ENCODE data around the gene SLC13A5.
"Not testable (repeated sequence)": the region's sequence is repeated elsewhere in the genome, so short reads cannot be mapped to it uniquely, and the experiment has no call there.

SLC13A5 gene

GRCh38 chr17:6658411-6658810, 54.8 kb downstream of the SLC13A5 start:
- not testable (repeated sequence) for DNase-seq

DNA sequence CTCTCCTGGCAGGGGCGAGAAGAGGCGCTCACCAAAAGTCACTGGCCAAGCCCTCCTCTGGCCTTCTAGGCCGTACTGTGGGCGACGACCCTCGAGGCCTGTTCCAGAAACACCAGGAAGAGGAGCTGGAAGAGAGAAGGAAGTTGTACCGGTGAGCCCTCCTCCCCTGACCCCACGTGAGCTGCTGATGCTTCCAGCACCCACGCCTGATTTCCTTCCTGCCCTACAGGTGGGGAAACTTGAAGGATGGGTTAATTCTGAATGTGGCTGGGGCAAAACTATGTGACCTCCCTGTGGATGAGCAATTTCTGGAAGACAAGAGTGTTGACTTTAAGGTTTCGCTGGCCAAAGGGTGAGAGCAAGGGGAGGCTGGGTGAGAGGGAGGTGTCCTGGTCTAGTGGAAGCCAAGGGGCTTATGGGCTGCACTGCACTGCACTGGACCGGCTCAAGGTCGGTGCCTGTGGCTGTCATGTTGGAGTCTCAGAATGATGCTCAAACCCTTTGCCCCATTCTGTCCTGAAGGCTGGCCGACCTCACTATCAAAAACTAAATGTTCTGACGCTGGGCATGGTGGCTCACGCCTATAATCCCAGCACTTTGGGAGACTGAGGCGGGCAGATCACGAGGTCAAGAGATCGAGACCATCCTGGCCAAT, 55.4 kb downstream of the SLC13A5 start:
- DNase-seq = no peak

- peak; percentile 68 to 73 for DNase-seq
Observed at GRCh38 chr17:6656797-6657632, 56.2 kb downstream of the SLC13A5 start.

- DNase-seq = not testable (repeated sequence)
Observed at GRCh38 chr17:6655732-6656361, 57.3 kb downstream of the SLC13A5 start.

DNA sequence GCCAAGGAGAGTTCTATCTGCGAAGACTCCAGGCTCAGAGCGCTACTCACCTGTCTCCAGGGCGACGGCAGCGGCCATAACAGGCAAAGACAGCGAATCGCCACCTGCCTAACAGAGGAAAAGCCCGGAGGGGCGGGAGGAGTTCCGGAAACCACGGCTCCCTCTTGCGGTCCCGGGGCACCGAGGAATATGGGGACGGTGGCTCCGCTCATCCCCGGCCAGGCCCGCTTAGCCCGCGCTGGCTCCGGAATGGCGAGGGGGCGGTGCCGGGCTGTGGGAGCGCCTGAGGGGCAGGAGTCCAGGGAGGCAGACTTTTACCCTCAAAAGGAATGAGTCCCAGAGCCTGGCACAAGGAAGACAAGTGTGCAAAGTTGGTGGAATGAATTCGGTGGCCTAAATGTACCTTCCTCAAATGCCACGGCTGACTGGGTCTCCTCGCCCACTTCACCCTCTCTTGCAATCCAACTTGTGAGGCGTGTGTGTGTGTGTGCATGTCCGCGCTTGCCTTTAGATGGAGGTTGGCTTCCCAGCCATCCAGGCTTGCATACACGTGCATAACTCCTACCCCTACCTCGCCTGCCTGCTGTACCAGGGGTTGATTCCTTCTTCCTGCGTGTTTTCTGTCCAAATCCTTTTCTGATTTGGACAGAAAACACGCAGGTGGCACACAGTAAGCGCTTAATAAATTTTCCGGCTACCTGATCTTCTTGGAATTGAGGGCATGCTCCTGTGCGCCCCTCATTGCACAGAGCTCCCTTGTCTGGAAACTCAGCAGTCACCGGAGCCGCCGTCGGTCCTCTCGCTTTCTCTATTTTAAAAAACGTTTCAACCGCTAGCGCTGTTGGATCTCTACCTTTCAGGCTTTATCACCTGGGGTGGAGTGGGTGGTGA, 58.1 kb downstream of the SLC13A5 start:
- DNase-seq = no peak

GRCh38 chr17:6651919-6652452, 61.2 kb downstream of the SLC13A5 start:
- peak in 1 of 2 experiments; percentile 44 for DNase-seq

- DNase-seq = peak; percentile 96 to 97
Observed at GRCh38 chr17:6651354-6651918, 61.7 kb downstream of the SLC13A5 start, which contains the start of the genes C17orf100 and MED31. C17orf100 (plus strand) TSS chr17:6651762; CDS start chr17:6651914, 152 bp downstream. MED31 (minus strand) TSS chr17:6651605; CDS start chr17:6651528, 77 bp downstream.

DNA sequence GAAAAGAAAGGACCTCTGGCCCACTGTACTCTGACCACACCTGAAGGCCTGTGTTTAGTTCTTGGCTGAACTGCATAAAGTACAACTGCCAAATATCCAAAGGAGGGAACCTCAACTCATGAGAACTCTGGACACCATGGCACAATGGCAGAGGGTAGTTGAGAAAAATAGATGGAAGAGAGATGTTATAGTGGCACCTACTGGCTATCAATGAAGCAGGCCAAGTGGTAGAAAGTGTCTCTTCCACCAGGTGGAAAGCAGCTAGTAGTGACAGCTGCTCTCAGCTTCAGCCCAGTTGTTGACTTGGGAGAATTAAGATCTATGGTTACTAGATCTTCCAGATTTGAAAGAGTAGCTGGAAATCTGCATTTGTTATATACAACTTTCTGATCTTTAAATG, 65.0 kb downstream of the SLC13A5 start:
- no peak for DNase-seq

- peak in 1 of 2 experiments; percentile 23 for DNase-seq
Observed at GRCh38 chr17:6643451-6644125, 69.6 kb downstream of the SLC13A5 start.

DNA sequence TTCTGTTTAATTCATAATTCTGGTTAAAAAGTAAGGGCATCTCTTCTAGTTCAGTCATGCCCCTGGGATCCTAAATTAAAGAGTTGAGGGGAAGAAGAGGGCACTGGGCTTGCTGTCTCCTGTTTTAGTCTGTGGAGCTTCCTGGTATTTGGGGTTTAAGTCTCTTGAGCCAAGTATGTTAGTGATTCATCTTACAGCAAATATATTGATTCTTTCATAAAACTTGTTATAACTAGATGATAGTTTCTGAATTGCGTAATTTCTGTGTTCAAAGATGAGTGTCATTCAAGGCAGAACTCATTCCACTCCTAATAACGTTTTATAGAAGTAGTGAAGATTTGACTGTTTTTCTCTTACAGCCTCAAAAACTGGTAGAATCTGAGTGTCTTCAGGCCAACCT, 70.6 kb downstream of the SLC13A5 start:
- no peak for DNase-seq

GRCh38 chr17:6641247-6641863, 71.8 kb downstream of the SLC13A5 start:
- peak in 1 of 2 experiments; percentile 43 for DNase-seq

- peak; percentile 96 to 98 for DNase-seq
Observed at GRCh38 chr17:6640536-6641246, 72.5 kb downstream of the SLC13A5 start, which contains the start of the genes KIAA0753 and TXNDC17. KIAA0753 (minus strand) TSS chr17:6640711; CDS start chr17:6635103, 5,608 bp downstream. TXNDC17 (plus strand) TSS chr17:6641060; CDS start chr17:6641083, 23 bp downstream.

GRCh38 chr17:6639586-6640535, 73.3 kb downstream of the SLC13A5 start:
- DNase-seq = peak in 1 of 2 experiments; percentile 38

DNA sequence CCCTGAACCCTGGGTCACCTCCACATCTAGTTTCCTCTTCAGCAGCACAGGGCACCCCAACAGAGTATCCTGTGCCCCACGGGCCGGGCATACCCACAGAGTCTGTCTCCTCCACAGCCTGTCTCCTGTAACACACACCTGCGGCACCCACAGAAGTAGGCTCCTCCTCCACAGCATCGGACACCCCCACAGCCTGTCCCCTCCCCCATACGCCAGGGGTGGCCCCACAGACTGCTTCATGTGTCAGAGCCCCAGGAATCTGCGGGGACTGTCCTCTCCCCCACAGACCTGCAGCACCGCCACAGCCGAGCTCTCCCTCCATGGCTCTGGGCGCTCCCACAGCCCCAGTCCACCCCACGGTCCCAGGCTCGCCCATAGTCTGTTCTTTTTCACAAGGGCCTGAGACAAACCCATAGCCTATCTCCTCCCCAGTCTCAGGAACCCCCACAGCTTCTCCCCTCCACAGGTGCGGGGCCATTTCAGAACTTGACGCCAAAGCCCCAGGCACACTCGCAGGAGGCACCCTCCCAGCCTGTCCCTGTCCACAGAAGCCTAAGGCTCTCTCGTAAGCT, 74.1 kb downstream of the SLC13A5 start:
- peak in 1 of 2 experiments; percentile 29 for DNase-seq

DNA sequence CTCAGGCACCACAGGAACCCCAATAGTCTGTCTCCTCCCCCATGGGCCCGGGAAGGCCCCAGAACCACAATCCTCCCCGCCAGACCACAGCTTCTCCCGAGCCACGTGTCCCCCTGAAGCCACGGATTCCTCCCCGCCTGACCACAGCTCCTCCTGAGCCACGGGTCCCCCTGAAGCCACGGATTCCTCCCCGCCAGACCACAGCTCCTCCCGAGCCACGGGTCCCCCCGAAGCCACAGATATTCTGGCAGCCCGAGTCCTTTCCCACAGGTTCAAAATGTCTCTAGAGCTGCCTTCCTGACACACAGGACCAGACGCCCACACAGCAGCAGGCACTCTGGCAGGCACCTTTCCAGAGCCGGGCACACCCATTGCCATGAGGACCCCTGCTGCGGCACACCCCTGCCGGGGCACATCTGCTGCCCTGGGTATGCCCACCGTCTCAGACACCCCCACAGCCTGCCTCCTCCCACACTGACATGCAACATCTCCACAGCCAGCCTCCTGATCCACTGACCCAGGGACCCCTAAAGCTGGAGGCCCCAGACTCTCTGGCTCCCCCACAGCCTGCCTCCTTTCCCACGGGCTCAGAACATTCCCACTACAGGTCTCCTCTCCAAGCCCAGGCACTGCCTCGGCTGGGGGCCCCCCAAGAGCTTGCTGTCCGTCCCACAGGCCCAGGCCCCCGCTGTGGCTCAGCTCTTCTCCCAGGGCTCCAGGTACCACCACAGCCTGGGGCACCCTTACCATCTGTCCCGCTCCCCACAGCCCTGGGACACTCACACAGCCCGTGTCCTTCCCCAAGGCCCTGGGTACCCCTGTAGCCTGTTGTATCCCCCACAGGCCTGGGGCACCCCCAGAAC, 74.9 kb downstream of the SLC13A5 start:
- no peak for DNase-seq

GRCh38 chr17:6637458-6637840, 75.7 kb downstream of the SLC13A5 start:
- DNase-seq = no peak
